C4-2B (cell line): ENCODE measurements around the gene SORL1.

Experiments used
- CTCF ChIP-seq: fragments of 450-650 bp; conservative IDR thresholded peaks from 2 replicates; pipeline ENCODE4 v1.5.1; 2017; ENCODE audit warnings: mild to moderate bottlenecking
- ZFX ChIP-seq: fragments of 450-650 bp; IDR thresholded peaks from 2 replicates; pipeline ENCODE4 v1.6.1; 2017

- TF ChIP-seq CTCF (no peak), ZFX (no peak)
Measured at GRCh38 chr11:121681550-121682268, 229.6 kb downstream of the SORL1 start.
